ENCODE measurements around the gene OBSCN.

DNA sequence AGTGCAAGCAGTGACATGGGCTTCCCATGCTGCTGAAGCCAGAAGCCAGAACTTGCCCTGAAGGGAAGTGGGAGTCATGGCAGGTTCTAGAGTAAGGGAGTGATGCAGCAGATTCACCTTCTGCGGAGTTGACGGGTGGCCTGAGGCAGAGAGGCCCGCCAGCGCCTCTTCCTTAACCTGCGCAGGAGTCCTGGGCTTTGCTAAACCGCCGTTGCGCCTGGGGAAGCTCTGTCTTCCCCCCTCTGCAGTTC is 67.3 kb downstream of the OBSCN start:
- TF ChIP-seq, protein P1, sequence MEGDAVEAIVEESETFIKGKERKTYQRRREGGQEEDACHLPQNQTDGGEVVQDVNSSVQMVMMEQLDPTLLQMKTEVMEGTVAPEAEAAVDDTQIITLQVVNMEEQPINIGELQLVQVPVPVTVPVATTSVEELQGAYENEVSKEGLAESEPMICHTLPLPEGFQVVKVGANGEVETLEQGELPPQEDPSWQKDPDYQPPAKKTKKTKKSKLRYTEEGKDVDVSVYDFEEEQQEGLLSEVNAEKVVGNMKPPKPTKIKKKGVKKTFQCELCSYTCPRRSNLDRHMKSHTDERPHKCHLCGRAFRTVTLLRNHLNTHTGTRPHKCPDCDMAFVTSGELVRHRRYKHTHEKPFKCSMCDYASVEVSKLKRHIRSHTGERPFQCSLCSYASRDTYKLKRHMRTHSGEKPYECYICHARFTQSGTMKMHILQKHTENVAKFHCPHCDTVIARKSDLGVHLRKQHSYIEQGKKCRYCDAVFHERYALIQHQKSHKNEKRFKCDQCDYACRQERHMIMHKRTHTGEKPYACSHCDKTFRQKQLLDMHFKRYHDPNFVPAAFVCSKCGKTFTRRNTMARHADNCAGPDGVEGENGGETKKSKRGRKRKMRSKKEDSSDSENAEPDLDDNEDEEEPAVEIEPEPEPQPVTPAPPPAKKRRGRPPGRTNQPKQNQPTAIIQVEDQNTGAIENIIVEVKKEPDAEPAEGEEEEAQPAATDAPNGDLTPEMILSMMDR (IDR thresholded peaks at IDR 0.05) = no peak
- no peak for TF ChIP-seq SIN3A (IDR thresholded peaks at IDR 0.05; ENCODE audit: borderline replicate concordance, insufficient read depth, low read depth, low read length)
- TF ChIP-seq POLR2AphosphoS5 (IDR thresholded peaks at IDR 0.05; ENCODE audit: low read depth, low read length) = no peak
